GM21723 (cell line): Measurements from ENCODE around the gene HRH1.

Experiments
- ATAC-seq: cut with Tn5 transposase; IDR thresholded peaks from one replicate; pipeline ENCODE4 v1.9.1; 2021; ENCODE audit warnings: mild to moderate bottlenecking, moderate library complexity; ENCODE audit not compliant: unreplicated experiment

HRH1 gene

GRCh38 chr3:11306817-11307589 lies 152.7 kb downstream of the HRH1 start:
- ATAC-seq: no peak

- no peak for ATAC-seq
Measured at GRCh38 chr3:11307830-11308432, 153.6 kb downstream of the HRH1 start.

DNA sequence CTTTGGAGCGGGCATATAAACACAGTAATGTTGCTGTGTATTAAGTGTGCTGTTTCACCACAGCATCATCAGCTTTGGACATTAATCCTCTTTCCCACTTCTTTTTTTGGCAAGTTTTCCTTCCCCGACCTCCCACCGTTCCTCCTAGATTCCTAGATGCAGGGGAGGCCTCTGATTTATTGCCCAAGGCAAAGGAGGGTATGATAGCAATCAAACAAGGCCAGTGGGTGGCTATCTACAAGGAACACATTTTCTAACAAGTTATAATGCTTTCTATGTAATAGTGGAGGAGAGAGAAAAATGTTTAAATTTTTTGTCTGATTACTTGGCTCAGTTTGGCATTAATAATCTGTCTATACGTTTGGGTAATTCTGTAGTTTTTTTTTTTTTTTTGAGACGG lies 156.0 kb downstream of the HRH1 start:
- ATAC-seq: no peak

GRCh38 chr3:11312166-11312565 lies 157.9 kb downstream of the HRH1 start:
- no peak for ATAC-seq
